Breast epithelium (tissue), 3 donors: Measurements from ENCODE around the gene OR1I1.

Source experiments
- POLR2AphosphoS5 ChIP-seq, 3 donors: sonication (generic); formaldehyde crosslinking; IDR thresholded peaks; one replicate each; pipeline ENCODE4 v1.6.1; 2017; ENCODE audit warnings: antibody characterized with exemption in 3 of 3
- TF ChIP-seq, protein P1 (sequence below), 3 donors: fragments of 450-650 bp; IDR thresholded peaks; one replicate each; pipeline ENCODE4 v1.5.1; 2016 to 2017; ENCODE audit warnings: antibody characterized with exemption in 3 of 3, mild to moderate bottlenecking in 3 of 3, moderate library complexity in 3 of 3

GRCh38 chr19:15128162-15128770, 46.3 kb downstream of the OR1I1 start:
- TF ChIP-seq POLR2AphosphoS5 (IDR thresholded peaks at IDR 0.05): no peak
- TF ChIP-seq, protein P1, sequence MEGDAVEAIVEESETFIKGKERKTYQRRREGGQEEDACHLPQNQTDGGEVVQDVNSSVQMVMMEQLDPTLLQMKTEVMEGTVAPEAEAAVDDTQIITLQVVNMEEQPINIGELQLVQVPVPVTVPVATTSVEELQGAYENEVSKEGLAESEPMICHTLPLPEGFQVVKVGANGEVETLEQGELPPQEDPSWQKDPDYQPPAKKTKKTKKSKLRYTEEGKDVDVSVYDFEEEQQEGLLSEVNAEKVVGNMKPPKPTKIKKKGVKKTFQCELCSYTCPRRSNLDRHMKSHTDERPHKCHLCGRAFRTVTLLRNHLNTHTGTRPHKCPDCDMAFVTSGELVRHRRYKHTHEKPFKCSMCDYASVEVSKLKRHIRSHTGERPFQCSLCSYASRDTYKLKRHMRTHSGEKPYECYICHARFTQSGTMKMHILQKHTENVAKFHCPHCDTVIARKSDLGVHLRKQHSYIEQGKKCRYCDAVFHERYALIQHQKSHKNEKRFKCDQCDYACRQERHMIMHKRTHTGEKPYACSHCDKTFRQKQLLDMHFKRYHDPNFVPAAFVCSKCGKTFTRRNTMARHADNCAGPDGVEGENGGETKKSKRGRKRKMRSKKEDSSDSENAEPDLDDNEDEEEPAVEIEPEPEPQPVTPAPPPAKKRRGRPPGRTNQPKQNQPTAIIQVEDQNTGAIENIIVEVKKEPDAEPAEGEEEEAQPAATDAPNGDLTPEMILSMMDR (IDR thresholded peaks at IDR 0.05): no peak
